GM18519 (cell line): ENCODE measurements around the gene HCRT.

ENCODE experiments used
- ATAC-seq: cut with Tn5 transposase; IDR thresholded peaks from one replicate; pipeline ENCODE4 v1.9.1; 2021; ENCODE audit warnings: mild to moderate bottlenecking, moderate library complexity; ENCODE audit not compliant: unreplicated experiment, low FRiP score

HCRT gene

GRCh38 chr17:42180922-42181850 is 4.1 kb downstream of the HCRT start, which contains the start of gene KCNH4:
Gene KCNH4, minus strand, starts transcription at chr17:42181142. Its CDS starts 197 bp downstream, at chr17:42180945.
- peak; percentile 37 for ATAC-seq

- ATAC-seq, result no peak
Observed at GRCh38 chr17:42180411-42180921, 4.8 kb downstream of the HCRT start.

GRCh38 chr17:42179911-42180410 is 5.3 kb downstream of the HCRT start:
- ATAC-seq, result no peak

- no peak for ATAC-seq
Observed at GRCh38 chr17:42179335-42179734, 5.9 kb downstream of the HCRT start.

GRCh38 chr17:42178817-42179216 is 6.4 kb downstream of the HCRT start:
- ATAC-seq, result no peak

- no peak for ATAC-seq
Observed at GRCh38 chr17:42177684-42178083, 7.6 kb downstream of the HCRT start.

GRCh38 chr17:42174126-42174783 is 11.0 kb downstream of the HCRT start:
- no peak for ATAC-seq

GRCh38 chr17:42171831-42172230 is 13.4 kb downstream of the HCRT start:
- ATAC-seq, result no peak

- ATAC-seq, result no peak
Observed at GRCh38 chr17:42169351-42169750, 15.9 kb downstream of the HCRT start.

- no peak for ATAC-seq
Observed at GRCh38 chr17:42167807-42168206, 17.4 kb downstream of the HCRT start.

GRCh38 chr17:42166196-42166763 is 19.0 kb downstream of the HCRT start:
- ATAC-seq, result no peak

- no peak for ATAC-seq
Observed at GRCh38 chr17:42165751-42166150, 19.5 kb downstream of the HCRT start.

GRCh38 chr17:42163696-42164407 is 21.4 kb downstream of the HCRT start:
- ATAC-seq, result no peak

GRCh38 chr17:42163113-42163512 is 22.1 kb downstream of the HCRT start:
- no peak for ATAC-seq

GRCh38 chr17:42160531-42160910 is 24.7 kb downstream of the HCRT start:
- ATAC-seq, result no peak

- ATAC-seq, result no peak
Observed at GRCh38 chr17:42159796-42160530, 25.3 kb downstream of the HCRT start.

- no peak for ATAC-seq
Observed at GRCh38 chr17:42155614-42156045, 29.6 kb downstream of the HCRT start.

GRCh38 chr17:42153919-42154742 is 31.1 kb downstream of the HCRT start:
- no peak for ATAC-seq
